ENCODE measurements around the gene GLDN. TPM values are rescaled to one million over a fixed set of nuclear protein-coding genes. Genes with fewer than 3 reads are reported as not detected.

Gene GLDN
- total RNA-seq, 1 experiment from 2014 or later, result 1.3 TPM

DNA sequence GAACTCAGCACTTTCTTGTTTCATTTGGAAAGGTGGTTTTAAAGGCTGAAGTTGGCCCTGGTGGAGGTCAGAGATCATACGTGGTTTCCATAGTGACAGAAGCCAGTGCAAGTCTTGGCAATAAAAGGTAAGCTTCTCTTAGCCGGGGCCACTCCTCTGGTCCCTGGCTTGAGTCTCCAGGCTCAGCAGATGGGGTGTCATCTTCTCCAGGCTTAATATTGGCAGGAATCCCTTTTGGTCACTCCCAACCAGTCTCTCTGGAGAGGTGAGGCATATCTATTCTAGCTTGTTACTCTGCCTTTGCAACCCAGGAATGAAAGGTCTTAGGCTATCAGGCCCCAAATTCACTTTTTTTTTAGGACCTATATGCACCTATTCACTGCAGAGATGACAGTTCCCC, 7.9 kb upstream of the GLDN start:
- H4K20me1 ChIP-seq (ENCODE audit: control insufficient read depth, insufficient read depth, insufficient read length), result no peaks in the 10 kb centered on the region
- no peaks in the 10 kb centered on the region for H3K9me3 Mint-ChIP-seq
- no peak overlapping the region for H3K18ac ChIP-seq (ENCODE audit: insufficient read length, low read depth, low read length)
- H4K5ac ChIP-seq (ENCODE audit: insufficient read length, low read depth, low read length), result no peak overlapping the region
- no peak overlapping the region for H2BK5ac ChIP-seq (ENCODE audit: insufficient read length, low read length)
- no peak overlapping the region for H2AK5ac ChIP-seq (ENCODE audit: insufficient read length, low read length)
- no peak overlapping the region for H3K27ac ChIP-seq (ENCODE audit: insufficient read length, low read depth, low read length)
- H3K4me2 ChIP-seq (ENCODE audit: insufficient read depth, insufficient read length, low read length), result no peak overlapping the region
- no peaks in the 10 kb centered on the region for H3K36me3 Mint-ChIP-seq (ENCODE audit: insufficient read depth in 1 of 3, low read depth in 3 of 3)
- H3K79me1 ChIP-seq (ENCODE audit: insufficient read depth, low read depth, low read length, poor library complexity, severe bottlenecking), result no peaks in the 10 kb centered on the region
- no peaks in the 10 kb centered on the region for H3K79me2 ChIP-seq (ENCODE audit: insufficient read depth, low read length)
- TF ChIP-seq CTCF (conservative IDR thresholded peaks at IDR 0.05), result no peak
- H2BK120ac ChIP-seq (ENCODE audit: low read depth, low read length, poor library complexity, severe bottlenecking), result no peak overlapping the region
- H2AFZ ChIP-seq (ENCODE audit: low read length), result no peak overlapping the region
- no peak for DNase-seq
- H3T11ph ChIP-seq (ENCODE audit: low read length), result no peak overlapping the region
- H3K4ac ChIP-seq (ENCODE audit: low read depth, low read length), result no peak overlapping the region
- no peaks in the 10 kb centered on the region for H3K4me1 ChIP-seq (ENCODE audit: insufficient read depth, low read length)
- no peak overlapping the region for H2BK12ac ChIP-seq (ENCODE audit: insufficient read length, low read depth, low read length)
- H3K27me3 Mint-ChIP-seq (ENCODE audit: low read depth), result peaks cover 23% of the 10 kb centered on the region
- H3K27ac Mint-ChIP-seq, result no peak overlapping the region
- no CpG with 5 or more reads among the region's 2 CpGs for WGBS (ENCODE audit: extremely low coverage, insufficient read length, low lambda C conversion rate)
- no peaks in the 10 kb centered on the region for H3K9me3 ChIP-seq (ENCODE audit: control insufficient read depth, low read depth, low read length)
- no peaks in the 10 kb centered on the region for H3K23me2 ChIP-seq (ENCODE audit: insufficient read length, low read depth, low read length, poor library complexity, severe bottlenecking)
- no peak overlapping the region for H4K8ac ChIP-seq (replicated peaks; ENCODE audit: insufficient read length, low read depth, low read length)
- H3K9ac ChIP-seq (ENCODE audit: extremely low read depth, insufficient read length, low read length), result no peak overlapping the region
- no peaks in the 10 kb centered on the region for H3K4me1 Mint-ChIP-seq
- H2BK15ac ChIP-seq (ENCODE audit: low read depth, low read length), result no peak overlapping the region
- no peak overlapping the region for H3K23ac ChIP-seq (ENCODE audit: insufficient read length, low read depth, low read length)
- no peak overlapping the region for H3K56ac ChIP-seq (ENCODE audit: insufficient read length, low read depth, low read length)
- H3K14ac ChIP-seq (ENCODE audit: insufficient read depth, low read length), result no peak overlapping the region
- H4K91ac ChIP-seq (ENCODE audit: insufficient read length, low read depth, low read length), result no peak overlapping the region
- no peaks in the 10 kb centered on the region for H3K27me3 ChIP-seq (ENCODE audit: insufficient read depth, low read length)
- no peak overlapping the region for H3K4me3 Mint-ChIP-seq
- H2BK20ac ChIP-seq (ENCODE audit: low read depth, low read length, poor library complexity, severe bottlenecking), result no peak overlapping the region
